Activated CD4-positive, alpha-beta T cell treated with anti-CD3 and anti-CD28 coated beads, Interleukin-2, amount 50 U/mL, for 1 hour (primary cell): ENCODE measurements around the gene NPEPL1.

Experiments used
- DNase-seq: peaks from one replicate; pipeline ENCODE4 v3.0.0-alpha.2; 2020

NPEPL1 gene

DNA sequence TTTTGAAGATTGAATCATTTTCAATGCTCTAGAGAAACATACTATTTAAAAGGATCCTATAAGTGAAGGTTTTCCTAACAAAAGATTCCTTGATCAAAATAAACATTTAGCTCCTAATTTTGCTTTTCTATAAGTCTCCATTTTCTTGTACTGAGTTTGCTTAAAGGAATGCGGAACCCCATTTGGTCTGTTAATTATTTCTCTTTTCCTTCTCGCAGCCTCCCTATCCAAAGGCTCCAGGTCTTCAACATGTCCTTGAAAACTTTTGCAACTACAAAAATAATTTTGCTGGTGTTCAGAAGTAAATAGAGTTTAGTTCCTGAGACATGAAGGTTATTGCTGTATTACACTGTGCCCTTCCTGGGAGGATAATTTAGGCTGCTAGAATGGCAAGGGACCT, 8.3 kb upstream of the NPEPL1 start:
- DNase-seq: no peak

DNA sequence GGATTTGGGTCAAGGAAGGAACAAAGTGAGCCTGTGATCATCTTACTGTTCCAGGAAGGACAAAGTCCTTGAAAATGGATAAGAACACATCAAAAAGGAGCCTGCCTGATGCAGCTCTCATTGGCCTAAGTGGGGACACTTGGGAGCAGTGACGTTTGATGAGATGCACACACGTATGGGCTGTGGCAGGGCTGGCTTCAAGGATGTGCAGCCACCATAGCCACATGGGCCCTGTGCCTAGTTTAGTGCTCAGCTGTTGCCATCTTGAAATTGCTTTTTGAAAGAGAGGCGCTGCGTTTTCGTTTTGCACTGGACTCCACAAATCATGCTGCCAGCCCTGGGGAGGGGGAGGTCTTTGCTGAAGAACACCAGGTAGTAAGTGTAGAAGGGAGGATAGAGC, 6.6 kb upstream of the NPEPL1 start:
- DNase-seq: no peak

DNA sequence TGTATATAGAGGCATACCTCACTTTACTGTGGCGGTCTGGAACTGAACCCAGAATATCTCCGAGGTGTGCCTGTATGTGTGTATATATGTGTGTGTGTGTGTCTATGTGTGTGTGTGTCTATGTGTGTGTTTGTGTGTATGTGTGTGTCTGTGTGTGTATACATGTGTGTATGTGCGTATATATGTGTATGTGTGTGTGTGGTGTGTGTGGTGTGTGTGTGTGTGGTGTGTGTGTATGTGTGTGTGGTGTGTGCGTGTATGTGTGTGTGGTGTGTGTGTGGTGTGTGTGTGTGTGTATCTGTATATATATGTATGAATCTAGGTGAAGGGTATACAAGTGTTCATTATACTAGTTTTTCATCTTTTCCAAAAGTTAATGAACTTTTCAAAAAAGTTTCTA, 4.2 kb upstream of the NPEPL1 start:
- DNase-seq: no peak

DNA sequence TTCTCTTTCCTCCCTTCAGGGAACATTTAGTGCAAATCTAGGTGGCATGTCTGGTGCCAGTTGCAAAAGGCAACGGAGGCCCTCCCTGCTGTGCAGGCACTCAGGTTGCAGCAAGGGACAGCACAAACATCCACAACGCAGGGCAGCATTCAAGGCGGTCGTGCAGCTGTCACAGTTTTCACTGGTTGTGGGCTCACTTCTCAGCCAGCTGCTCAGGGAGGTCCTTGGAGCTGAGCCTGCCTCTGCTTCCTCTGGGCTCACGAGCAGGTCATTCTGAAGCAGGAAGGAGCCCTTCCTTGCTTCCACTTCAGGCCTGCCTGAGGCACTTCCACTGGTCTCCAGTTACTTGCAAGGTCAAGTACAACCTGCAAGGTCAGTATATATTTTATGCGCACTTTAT, 3.8 kb upstream of the NPEPL1 start:
- DNase-seq: no peak

DNA sequence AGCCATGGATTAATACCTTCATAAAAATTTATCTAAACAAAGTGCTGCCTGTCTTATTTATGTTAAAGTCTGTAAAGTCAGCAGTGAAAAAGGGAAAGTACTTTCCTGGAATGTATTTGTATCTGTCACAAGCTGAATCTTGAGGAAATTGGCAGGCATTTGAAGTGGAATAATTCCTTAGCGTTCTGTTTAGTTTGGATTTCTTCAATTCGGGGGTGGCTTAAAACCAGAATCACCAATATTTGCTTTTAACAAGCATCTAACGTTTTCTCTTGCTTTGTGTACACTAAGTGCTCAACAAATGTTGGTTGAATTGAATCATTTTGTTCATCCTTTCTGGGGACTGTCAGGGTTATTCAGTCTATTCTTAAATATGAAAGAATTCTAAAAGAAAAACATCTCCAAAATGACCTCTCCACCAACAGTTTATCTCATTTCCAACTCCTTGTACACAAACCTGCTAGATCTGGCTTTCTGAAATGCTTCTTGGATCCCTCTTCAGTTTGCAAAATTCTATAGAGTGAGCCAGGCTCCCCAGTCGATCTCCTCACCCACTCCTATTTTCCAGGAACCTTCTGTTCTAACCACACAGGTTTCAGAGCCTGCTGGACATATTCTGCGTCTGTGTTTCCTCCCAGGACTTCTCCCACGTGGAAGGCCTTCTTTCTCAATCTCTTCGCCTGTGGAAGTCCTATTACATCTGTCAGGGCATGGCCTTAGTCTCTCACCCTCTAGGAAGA, 2.0 kb upstream of the NPEPL1 start:
- no peak for DNase-seq

DNA sequence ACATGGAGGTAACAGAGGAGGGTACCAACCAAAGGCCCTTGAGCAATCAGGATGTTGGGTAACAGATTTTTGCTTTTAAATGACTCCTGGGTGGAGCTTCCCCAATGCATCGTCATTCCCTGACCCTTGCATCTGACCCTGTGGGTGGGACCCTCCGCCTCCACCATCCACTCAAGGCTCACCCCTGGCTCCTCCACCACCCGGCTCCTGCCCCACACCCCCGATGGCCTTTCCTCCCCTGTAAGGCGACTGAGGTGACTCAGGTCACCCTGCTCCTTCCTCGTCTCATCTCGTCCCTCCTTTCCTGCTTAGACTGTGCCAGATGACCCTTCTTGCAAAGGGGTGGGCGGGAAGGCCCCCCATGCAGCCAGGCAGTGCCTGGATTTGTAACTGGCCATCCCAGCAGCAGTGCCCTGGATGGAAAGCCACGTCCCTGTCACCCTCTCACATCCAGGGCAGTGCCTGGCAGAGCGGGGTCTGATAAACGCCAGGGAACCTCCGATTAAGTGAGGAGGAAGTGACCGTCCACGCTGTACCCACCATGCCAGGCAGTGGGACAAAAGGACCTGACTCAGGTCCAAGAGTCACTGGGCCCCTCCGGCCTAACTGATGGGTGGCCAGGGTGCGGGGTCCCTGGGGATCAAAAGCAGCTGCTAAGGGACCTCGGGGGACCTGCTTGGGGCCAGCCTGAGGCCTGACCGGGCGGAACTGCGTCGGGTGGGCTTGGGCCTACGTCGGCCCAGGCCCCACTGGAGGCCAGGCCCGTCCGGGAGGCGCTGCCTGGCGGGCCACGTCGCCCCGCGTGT, 624 bp upstream of the NPEPL1 start:
- DNase-seq: no peak

DNA sequence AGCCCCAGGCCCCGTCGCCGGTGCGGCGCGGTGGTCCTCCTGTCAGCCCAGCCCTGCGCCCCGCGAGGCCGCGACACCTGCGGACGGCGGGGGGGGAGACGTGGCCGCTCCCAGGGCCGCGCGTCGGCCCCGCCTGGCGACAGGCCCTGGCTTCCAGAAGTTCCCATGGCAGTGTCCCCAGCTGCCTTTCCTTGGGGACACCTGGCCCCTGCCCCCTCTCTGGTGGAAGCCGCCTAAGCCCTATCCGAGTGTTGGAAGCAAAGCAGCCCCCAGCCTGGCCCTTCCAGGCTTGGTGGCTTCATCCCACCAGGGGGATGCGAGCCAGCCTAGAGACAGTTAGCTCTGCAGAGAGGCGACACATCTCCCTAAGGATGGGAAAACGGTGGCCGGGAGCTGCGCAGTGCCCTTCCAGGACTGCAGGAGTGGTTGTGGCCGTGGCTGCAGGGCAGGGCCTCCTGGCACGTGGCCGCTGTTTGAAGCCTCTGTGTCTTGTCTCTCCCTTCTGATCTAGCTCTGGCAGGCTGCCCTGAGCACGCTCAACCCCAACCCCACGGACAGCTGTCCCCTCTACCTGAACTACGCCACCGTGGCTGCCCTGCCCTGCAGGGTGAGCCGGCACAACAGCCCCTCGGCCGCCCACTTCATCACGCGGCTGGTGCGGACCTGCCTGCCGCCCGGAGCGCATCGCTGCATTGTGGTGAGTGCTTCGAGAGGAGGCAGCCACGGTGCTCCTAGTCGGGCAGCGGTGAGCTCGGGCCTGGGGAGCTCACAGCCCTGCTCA, 816 bp downstream of the NPEPL1 start:
- DNase-seq: no peak

DNA sequence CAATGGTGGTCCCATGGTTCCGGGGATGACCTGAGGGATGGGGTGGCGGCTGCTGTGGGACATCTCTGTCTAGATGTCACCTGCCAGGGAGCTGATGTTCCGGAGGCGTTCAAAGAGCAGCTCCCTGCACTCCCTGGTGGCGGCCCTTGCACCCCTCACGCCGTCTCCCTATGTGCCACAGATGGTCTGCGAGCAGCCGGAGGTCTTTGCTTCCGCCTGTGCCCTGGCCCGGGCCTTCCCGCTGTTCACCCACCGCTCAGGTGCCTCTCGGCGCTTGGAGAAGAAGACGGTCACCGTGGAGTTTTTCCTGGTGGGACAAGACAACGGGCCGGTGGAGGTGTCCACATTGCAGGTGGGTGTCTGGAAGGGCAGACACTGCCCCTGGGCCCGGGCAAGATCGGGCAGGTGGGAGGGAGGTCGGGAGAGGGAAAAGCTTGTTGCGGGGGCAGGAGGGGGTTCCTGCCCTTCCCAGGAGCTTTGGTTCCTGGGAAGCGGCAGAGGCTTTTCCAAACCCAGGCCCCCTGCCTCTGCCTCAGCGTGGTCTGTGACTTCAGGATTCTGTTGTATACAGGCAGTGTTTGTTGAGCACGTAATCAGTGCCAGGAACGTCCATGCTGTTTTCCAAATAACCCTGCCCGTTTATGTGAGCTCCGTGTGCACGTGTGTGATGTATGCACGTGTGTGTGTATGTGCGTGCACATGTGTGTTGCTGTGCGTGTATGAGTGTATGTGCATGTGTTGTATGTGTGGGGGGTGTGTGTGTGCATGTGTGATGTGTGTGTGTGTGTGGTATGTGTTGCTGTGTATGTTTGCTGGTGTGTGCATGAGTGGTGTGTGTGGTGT, 1.9 kb downstream of the NPEPL1 start:
- no peak for DNase-seq

DNA sequence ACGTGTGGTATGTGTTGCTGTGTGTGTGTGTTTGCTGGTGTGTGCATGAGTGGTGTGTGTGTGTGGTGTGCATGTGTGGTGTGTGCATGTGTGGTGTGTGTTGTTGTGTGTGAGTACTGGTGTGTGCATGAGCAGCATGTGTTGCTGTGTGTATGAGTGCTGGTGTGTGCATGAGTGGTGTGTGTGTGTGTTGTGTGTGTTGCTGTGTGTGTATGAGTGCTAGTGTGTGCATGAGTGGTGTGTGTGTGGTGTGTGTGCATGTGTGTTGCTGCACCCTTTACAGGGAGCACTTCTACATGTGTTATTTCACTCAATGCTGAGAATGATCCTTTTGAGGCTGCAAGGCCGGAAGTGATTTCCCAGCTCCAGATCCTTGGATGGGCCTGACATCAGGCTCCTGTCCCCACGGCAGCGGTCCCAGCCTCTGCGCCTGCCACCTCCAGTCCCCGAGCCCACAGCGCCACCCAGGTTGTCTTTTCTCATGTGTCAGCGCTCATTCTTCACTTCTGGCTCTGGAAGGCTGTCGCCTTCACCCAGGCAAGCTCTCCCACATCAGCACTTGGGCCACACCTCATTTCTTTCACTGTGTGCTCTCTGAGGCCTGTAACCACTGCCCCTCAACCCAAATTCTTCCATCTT, 2.6 kb downstream of the NPEPL1 start:
- DNase-seq: no peak

DNA sequence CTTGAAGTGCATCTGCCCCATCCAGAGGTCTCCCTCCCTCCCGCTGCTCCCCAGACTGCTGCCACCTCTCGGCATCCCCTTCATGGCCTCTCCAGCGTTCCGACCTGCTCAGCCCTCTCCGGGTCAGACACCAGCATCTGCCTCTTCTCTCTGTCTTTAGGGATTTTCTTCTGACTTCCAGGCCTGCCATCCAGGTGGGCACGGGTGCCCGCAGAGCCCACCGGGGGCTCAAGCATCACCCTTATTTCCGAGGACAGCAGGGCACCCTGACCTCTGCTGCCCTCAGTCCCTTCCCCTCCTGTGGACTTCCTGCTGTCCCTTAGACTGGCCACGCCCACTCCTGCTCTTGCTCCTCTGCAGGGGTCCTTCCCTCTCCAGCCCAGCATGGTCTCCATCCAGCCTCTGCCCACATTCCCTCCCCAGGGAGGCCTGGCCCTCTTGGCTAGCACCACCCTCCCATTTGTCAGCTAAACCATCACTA, 3.3 kb downstream of the NPEPL1 start:
- no peak for DNase-seq

DNA sequence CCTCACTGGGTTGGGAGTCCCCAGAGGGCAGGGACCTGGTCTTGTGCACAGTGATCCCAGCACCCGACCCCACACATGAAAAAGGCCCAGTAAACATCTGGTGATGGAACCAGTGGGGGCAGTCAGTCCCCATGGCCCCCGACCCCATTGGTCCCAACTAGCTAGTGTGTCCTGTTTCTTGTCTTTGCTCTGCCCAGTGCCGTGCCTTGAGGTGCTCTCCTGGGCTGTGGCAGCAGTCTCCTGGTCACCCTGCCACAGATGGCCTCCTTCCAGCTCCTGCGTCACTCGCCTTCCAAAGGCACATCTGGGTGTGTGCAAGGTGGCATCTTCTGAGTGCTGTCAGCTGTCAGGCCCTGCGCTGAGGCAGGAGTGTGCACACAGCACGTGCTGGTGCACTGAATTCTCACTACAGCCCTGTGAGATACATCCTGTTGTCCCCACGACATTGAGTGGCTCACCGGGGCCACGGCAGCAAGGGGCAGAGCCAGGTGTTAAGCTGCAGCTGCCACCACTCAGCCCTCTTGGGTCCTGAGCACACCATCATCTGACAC, 3.9 kb downstream of the NPEPL1 start:
- DNase-seq: no peak

DNA sequence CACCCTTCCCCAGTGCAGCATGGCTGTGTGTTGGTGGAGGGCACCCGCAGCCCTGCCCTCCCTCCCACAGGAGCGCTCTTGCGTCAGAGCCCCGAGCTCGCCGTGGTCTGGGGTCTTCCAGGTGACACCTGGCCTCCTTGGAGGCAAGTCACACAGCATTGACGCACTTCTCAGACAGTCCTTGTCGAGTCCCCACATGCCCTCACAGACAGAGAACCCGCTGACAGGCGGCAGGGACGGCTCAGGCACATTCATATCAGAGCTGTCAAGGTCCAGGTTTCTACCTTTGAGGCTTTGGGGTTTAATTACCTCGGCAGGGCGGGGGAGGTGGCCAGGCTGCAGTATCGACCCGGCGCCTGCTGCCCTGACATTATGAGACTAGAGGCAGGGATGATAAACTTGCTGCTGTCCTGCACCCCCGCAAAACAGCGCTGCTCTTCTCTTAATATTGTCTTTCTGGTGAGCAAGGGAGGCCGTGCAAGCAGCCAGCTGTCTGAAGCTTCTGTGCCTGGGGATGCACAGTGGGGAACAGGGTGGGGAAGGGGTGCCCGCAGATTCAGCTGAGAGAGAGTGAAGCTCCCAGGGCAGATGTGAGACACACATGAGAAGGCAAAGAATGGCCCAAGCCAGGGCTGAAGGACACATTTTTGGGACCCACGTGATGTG, 4.7 kb downstream of the NPEPL1 start:
- DNase-seq: no peak

DNA sequence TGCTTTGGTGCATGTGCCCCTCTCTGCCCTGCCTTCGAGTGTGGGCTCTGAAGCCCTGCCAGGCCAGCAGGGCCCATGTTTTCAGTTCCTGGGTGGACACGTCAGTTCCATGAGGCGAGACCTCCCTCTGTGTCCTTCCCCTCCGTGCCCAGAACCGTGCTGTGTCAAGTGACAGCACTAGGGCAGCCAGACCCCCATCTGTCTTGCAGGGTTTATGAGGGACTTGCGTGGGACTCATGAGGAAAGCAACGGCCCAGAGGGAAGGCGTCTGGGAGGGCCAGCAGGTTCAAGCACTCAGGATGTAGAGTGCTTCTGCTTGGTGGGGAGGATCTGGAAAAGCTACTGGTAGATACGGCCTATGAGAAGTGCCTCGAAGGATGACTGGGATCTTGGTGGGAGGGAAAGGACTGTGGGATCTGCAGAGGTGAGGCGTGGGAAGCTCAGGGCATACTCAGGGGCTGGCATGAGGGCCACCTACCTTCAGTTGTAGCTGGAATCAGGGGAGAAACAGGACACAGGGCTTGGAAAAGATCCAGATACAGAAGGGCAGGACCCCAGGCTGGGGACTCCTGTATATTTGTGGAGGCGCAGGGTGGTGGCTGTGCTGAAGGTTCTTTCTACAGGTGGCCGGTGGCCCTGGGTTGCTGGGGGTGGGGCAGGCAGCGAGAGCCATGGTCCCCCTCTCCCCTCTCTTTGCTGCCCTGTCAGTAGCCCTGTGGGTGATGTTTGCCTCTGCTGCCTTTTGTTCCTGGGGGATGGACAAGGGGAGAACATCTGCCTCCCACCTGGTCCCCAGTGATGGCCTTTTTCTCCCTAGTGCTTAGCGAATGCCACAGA, 5.5 kb downstream of the NPEPL1 start:
- no peak for DNase-seq

DNA sequence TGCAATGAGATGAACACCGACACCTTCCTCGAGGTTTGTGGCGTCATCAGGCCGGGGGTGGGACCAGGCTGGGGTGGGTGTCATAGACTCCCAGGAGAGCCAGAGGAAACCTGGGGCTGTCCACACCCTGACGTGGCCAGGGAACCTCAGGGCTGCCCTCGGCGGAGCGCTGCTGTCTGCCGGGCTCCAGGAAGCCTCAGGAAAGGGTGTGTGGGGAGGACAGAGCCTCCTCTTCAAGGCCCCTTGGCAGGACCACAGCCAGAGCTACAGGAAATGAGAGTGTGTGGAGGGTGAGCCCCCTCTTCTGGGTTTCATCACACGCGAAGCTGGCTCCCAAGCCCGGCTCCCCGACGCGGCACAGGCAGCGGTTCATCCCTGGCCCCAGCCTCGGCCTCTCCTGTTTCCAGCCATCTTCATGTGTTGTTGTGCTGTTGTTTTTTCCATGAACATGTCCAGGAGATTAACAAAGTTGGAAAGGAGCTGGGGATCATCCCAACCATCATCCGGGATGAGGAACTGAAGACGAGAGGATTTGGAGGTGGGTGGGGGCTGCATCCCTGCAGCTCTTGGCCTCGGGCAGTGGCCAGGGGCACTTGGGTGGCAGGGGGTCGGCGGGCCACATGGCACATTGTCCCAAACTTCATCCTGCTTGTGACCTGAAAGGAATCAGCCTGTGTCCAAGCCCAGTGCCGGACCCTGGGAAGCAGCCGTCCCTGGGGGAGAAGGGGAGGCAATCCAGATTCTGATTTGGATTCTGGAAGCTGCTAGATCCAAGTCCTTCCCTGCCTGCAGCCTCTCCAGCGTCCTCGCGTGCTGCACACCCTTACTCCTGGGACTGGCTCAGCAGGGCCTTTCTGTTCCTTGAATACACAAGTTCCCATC, 6.4 kb downstream of the NPEPL1 start:
- no peak for DNase-seq

DNA sequence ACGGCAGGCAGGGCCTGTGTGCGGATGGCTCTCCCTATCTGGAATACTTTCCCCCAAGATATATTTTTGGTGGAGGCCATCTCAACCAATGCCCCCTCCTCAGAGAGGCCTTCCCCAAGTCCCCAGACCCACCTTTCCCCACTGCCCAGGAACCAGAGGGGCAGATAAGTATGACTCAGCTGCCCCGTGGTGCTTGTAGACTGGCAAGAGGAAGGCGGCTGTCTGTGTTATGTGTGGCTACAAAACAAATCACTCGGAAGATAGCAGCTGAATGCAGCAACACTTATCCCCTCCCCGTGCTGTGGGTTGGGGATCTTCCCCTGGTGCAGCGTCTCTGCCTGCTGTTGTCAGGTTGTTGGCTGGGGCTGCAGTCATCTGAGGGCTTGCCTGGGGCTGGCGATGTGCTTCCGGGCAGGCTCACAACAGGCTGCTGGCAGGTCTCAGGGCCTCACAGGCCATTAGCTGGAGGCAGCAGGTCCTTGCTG, 7.1 kb downstream of the NPEPL1 start:
- no peak for DNase-seq

DNA sequence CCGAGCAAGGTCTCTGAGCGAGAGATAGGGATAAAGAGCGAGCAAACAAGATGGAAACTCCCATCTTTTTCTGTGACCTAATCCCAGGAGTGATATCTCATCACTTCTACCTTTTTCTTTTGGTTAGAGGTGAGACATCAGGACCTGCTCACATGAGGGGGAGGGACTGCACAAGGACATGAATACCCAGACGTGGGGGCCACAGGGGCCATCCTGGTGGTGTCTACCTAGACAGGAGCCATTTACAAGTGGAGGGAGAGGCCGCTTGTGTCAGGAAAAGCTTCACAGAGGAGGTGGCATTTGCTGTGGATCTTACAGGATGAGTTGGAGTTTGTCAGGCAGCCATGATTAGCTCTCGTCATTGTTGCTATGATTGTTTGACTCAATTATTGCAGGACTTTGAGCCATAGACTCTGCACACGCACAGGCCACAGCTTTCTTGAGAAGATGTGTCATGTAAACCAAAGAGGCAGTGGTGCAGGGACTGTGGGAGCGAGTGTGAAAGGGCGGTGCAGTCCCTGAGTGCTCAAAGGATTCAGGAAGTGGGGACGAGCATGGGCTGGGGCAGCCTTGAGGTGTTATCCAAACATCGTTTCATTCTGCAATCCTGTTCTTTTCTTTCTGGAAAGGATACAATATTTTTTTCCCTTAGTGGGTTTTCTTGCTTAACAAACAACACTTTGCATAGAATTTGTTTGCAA, 7.7 kb downstream of the NPEPL1 start:
- DNase-seq: no peak

DNA sequence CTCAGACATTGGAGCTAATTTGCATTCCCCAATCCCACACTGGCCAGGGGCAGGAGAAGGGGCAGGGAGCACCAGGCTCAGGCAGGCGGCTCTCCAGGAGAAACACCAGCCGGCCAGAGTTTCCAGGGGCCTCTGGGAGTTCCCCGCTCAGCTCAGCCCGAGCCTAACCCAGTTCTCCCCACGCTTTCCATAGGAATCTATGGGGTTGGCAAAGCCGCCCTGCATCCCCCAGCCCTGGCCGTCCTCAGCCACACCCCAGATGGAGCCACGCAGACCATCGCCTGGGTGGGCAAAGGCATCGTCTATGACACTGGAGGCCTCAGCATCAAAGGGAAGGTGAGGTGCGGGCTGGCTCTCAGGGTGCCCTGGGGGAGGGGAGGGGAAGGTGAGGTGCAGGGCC, 8.2 kb downstream of the NPEPL1 start:
- no peak for DNase-seq

DNA sequence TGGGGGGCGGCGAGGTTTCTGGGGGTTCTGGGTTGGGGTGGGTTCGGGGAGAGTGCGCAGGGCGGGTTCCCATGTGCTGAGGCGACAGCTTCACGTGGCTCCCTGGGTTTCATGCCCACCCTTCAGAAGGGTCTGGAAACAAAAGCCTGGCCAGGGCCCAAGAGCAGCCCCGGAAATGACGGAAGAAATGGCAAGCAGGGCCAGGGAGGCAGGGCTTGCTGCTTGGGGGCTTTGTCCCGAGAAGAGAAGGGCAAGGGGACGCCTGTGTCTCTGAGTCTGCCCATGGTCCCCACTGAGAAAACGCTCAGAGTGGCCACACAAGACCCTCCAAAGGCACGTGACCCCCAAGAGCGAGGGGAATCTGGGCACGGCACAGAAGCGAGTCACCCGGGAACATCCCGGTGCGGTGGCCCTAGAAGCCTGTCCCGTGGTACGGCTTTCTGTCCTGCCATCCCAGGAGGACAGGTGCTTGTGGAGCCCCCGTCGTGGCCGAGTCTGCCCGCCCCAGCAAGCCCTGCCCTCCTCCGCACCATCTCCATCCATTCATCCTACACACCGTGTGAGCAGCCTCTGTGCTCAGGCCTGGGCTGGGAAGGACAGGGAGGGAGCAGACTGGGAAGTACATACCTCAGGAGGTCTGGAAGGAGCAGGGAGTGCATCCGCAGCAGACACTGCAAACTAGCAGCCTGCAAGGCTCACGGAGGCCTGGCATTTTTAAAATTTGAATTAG, 9.0 kb downstream of the NPEPL1 start:
- no peak for DNase-seq
